ENCODE results near the gene GPHN.

GPHN gene

GRCh38 chr14:66503532-66503931, 4.4 kb upstream of the GPHN start:
- TF ChIP-seq MYC (IDR thresholded peaks at IDR 0.05; ENCODE audit: low read depth, low read length) (no peak), CTCF (IDR thresholded peaks at IDR 0.05; ENCODE audit: low read depth, low read length) (no peak), MAX (IDR thresholded peaks at IDR 0.05; ENCODE audit: low read depth, low read length) (no peak), POLR2A (IDR thresholded peaks at IDR 0.05; ENCODE audit: extremely low read depth, insufficient read length) (no peak)
- DNase-seq (ENCODE audit: low read depth) = no peak
- H3K4me3 ChIP-seq (ENCODE audit: low read depth, low read length) = no peak overlapping the region

GRCh38 chr14:66507181-66507721, 696 bp upstream of the GPHN start:
- no peak for DNase-seq (ENCODE audit: low read depth)
- TF ChIP-seq CTCF (IDR thresholded peaks at IDR 0.05; ENCODE audit: low read depth, low read length) (no peak), MAX (IDR thresholded peaks at IDR 0.05; ENCODE audit: low read depth, low read length) (peak; percentile 13; the same call in 1 of the 2 replicates)

GRCh38 chr14:66508547-66508845, 549 bp downstream of the GPHN start:
- H3K4me3 ChIP-seq (ENCODE audit: low read depth, low read length) = peak overlapping the region; percentile 86
- no peak for DNase-seq (ENCODE audit: low read depth)
- TF ChIP-seq POLR2A (IDR thresholded peaks at IDR 0.05; ENCODE audit: extremely low read depth, insufficient read length) (no peak), MYC (IDR thresholded peaks at IDR 0.05; ENCODE audit: low read depth, low read length) (no peak), MAX (IDR thresholded peaks at IDR 0.05; ENCODE audit: low read depth, low read length) (no peak), CTCF (IDR thresholded peaks at IDR 0.05; ENCODE audit: low read depth, low read length) (no peak)

More at GRCh38 chr14:66507181-66507721, 696 bp upstream of the GPHN start:
- peak overlapping the region; percentile 86 for H3K4me3 ChIP-seq (ENCODE audit: low read depth, low read length)

- DNase-seq (ENCODE audit: low read depth) = peak; percentile 61
- H3K4me3 ChIP-seq (ENCODE audit: low read depth, low read length) = peak overlapping the region; percentile 86
- TF ChIP-seq CTCF (IDR thresholded peaks at IDR 0.05; ENCODE audit: low read depth, low read length) (no peak), MAX (IDR thresholded peaks at IDR 0.05; ENCODE audit: low read depth, low read length) (no peak), POLR2A (IDR thresholded peaks at IDR 0.05; ENCODE audit: extremely low read depth, insufficient read length) (no peak), MYC (IDR thresholded peaks at IDR 0.05; ENCODE audit: low read depth, low read length) (no peak)
Observed at GRCh38 chr14:66508846-66509621, 1.1 kb downstream of the GPHN start.

- TF ChIP-seq MYC (IDR thresholded peaks at IDR 0.05; ENCODE audit: low read depth, low read length) = no peak
- no peak for TF ChIP-seq POLR2A (IDR thresholded peaks at IDR 0.05; ENCODE audit: extremely low read depth, insufficient read length)
- no peak for TF ChIP-seq MAX (IDR thresholded peaks at IDR 0.05; ENCODE audit: low read depth, low read length)
- TF ChIP-seq CTCF (IDR thresholded peaks at IDR 0.05; ENCODE audit: low read depth, low read length) = no peak
- peak; percentile 23 for DNase-seq (ENCODE audit: low read depth)
- H3K4me3 ChIP-seq (ENCODE audit: low read depth, low read length) = peak overlapping the region; percentile 86
Observed at GRCh38 chr14:66509874-66510273, 1.9 kb downstream of the GPHN start.
